Loucy (cell line): Measurements from ENCODE around the gene AK4.

ENCODE experiments used
- H2AFZ ChIP-seq: fragments of 200-600 bp; sonication (generic); 2 replicates; pipeline ENCODE4 v1.6.0; 2016; ENCODE audit warnings: antibody characterized with exemption, mild to moderate bottlenecking, low read length, moderate library complexity
- H3F3A ChIP-seq: fragments of 200-600 bp; 2 replicates; pipeline ENCODE4 v1.6.0; 2016; ENCODE audit warnings: antibody characterized with exemption, low read depth, mild to moderate bottlenecking
- H3K27me3 ChIP-seq: fragments of 200-600 bp; sonication (generic); 2 replicates; pipeline ENCODE4 v1.6.1; 2014; ENCODE audit warnings: low read length, mild to moderate bottlenecking; ENCODE audit not compliant: insufficient read depth, poor library complexity, severe bottlenecking
- H3K36me3 ChIP-seq: fragments of 200-600 bp; sonication (generic); 2 replicates; pipeline ENCODE4 v1.6.1; 2016; ENCODE audit warnings: low read length; ENCODE audit not compliant: insufficient read depth
- H3K4me1 ChIP-seq: fragments of 200-600 bp; sonication (generic); 2 replicates; pipeline ENCODE4 v1.5.1; 2014; ENCODE audit warnings: low read length, mild to moderate bottlenecking; ENCODE audit not compliant: insufficient read depth, poor library complexity, severe bottlenecking
- H3K4me2 ChIP-seq: fragments of 200-600 bp; sonication (generic); 2 replicates; pipeline ENCODE4 v1.6.0; 2014; ENCODE audit warnings: antibody characterized with exemption, low read length, low read depth, mild to moderate bottlenecking; ENCODE audit not compliant: poor library complexity, severe bottlenecking
- H3K4me3 ChIP-seq: fragments of 200-600 bp; sonication (generic); 2 replicates; pipeline ENCODE4 v1.5.1; 2014; ENCODE audit warnings: low read length, mild to moderate bottlenecking, mixed read lengths; ENCODE audit not compliant: poor library complexity, severe bottlenecking
- H3K79me2 ChIP-seq: fragments of 200-600 bp; sonication (generic); 2 replicates; pipeline ENCODE4 v1.6.1; 2014; ENCODE audit warnings: low read length; ENCODE audit not compliant: insufficient read depth
- H3K9ac ChIP-seq: fragments of 200-600 bp; sonication (generic); 2 replicates; pipeline ENCODE4 v1.6.0; 2014; ENCODE audit warnings: mild to moderate bottlenecking, low read depth, low read length, moderate library complexity; ENCODE audit not compliant: poor library complexity, severe bottlenecking
- H3K9me2 ChIP-seq: fragments of 200-600 bp; sonication (generic); replicated peaks from 2 replicates; pipeline ENCODE4 v1.6.1; 2016; ENCODE audit warnings: low read depth, low read length, mixed read lengths
- H3K9me3 ChIP-seq: fragments of 200-600 bp; sonication (generic); 2 replicates; pipeline ENCODE4 v1.6.1; 2014; ENCODE audit warnings: mild to moderate bottlenecking, antibody characterized with exemption, low read length, low read depth; ENCODE audit not compliant: insufficient read depth
- H4K20me1 ChIP-seq: fragments of 200-600 bp; sonication (generic); 2 replicates; pipeline ENCODE4 v1.6.0; 2014; ENCODE audit warnings: antibody characterized with exemption, low read length, mild to moderate bottlenecking; ENCODE audit not compliant: insufficient read depth, poor library complexity, severe bottlenecking
- EZH2phosphoT487 ChIP-seq: fragments of 200-600 bp; IDR thresholded peaks from 2 replicates; pipeline ENCODE4 v1.6.1; 2018; ENCODE audit warnings: antibody characterized with exemption, mild to moderate bottlenecking, moderate library complexity, borderline replicate concordance
- TF ChIP-seq, protein P1 (sequence below): fragments of 200-600 bp; sonication (generic); conservative IDR thresholded peaks from 2 replicates; pipeline ENCODE4 v1.5.1; 2014; ENCODE audit warnings: mild to moderate bottlenecking, antibody characterized with exemption, low read length

The AK4 gene

DNA sequence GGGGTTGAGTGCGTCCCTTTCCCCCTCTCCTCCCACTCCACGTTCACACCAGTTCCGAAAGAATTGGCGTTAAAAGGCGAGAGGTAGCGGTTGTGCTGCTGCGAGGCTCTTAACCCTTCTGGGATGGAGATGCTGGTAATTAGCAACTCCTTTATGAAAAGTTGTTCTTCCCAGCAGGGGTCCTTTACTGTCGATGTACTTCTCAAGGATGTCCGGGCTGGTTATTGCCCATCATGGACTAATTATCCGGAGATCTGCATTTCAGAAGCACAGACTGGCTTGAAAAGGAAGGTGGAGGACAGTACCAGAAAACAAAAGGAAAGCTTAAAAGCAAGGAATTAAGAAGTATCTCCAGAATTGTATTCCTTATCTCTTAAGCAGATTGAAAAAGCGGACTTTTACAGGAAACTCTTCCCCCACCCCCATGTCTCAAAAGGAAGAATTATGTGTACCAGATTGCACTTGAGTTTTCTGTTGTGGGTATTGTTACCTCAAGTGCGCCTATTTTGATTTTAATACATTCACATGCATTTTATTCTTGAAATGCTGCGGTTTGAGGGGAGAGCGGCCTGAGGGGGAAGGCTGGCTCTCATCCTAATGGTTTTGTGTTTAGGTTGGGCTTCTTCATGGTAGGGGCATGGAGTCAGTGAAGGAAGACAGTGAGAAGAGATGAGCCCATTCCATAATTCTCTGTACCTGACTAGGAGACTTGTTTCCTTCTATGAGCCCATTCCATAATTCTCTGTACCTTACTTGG is 1.5 kb downstream of the AK4 start:
- H3K9ac ChIP-seq, result peak overlapping the region; percentile 80

DNA sequence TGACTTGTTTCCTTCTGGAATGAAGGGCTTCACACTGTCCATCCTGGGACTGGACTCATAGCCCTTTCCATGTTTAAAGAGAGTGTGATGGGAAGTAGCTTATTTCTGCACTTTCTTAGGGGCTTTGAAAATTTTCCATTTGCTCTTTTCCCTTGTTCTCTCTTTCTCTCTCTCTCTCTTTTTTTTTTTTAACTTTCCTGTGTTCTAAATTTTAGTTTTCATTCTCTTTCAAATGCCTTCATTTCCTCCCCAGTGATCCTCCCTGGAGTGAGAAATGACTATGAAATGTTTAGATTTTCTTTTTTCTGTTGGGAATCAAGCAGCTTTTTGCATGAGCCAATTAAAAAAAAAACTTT is 2.1 kb downstream of the AK4 start:
- Histone ChIP-seq H3F3A (no peaks in the 10 kb centered on the region), H3K9ac (peak overlapping the region; percentile 80), H3K9me2 (no peaks in the 10 kb centered on the region), H3K27me3 (no peaks in the 10 kb centered on the region), H4K20me1 (peaks cover 43% of the 10 kb centered on the region), H3K4me2 (peak overlapping the region; percentile 83), H2AFZ (no peak overlapping the region), H3K79me2 (peaks cover 70% of the 10 kb centered on the region), H3K9me3 (no peaks in the 10 kb centered on the region), H3K36me3 (no peaks in the 10 kb centered on the region), H3K4me1 (peaks cover 58% of the 10 kb centered on the region), H3K4me3 (peak overlapping the region; percentile 85)
- TF ChIP-seq, protein P1, sequence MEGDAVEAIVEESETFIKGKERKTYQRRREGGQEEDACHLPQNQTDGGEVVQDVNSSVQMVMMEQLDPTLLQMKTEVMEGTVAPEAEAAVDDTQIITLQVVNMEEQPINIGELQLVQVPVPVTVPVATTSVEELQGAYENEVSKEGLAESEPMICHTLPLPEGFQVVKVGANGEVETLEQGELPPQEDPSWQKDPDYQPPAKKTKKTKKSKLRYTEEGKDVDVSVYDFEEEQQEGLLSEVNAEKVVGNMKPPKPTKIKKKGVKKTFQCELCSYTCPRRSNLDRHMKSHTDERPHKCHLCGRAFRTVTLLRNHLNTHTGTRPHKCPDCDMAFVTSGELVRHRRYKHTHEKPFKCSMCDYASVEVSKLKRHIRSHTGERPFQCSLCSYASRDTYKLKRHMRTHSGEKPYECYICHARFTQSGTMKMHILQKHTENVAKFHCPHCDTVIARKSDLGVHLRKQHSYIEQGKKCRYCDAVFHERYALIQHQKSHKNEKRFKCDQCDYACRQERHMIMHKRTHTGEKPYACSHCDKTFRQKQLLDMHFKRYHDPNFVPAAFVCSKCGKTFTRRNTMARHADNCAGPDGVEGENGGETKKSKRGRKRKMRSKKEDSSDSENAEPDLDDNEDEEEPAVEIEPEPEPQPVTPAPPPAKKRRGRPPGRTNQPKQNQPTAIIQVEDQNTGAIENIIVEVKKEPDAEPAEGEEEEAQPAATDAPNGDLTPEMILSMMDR, result no peak
- TF ChIP-seq EZH2phosphoT487, result no peak

More for the DNA sequence above, 1.5 kb downstream of the AK4 start:
- H3K79me2 ChIP-seq, result peaks cover 64% of the 10 kb centered on the region
- peaks cover 41% of the 10 kb centered on the region for H4K20me1 ChIP-seq
- peaks cover 56% of the 10 kb centered on the region for H3K4me1 ChIP-seq
- TF ChIP-seq, protein P1, result no peak
- TF ChIP-seq EZH2phosphoT487, result no peak
- H2AFZ ChIP-seq, result peak overlapping the region; percentile 70
- H3F3A ChIP-seq, result no peaks in the 10 kb centered on the region
- no peaks in the 10 kb centered on the region for H3K27me3 ChIP-seq
- H3K36me3 ChIP-seq, result no peaks in the 10 kb centered on the region
- H3K4me3 ChIP-seq, result peak overlapping the region; percentile 85
- H3K9me2 ChIP-seq, result no peaks in the 10 kb centered on the region
- no peaks in the 10 kb centered on the region for H3K9me3 ChIP-seq
- H3K4me2 ChIP-seq, result peak overlapping the region; percentile 83

DNA sequence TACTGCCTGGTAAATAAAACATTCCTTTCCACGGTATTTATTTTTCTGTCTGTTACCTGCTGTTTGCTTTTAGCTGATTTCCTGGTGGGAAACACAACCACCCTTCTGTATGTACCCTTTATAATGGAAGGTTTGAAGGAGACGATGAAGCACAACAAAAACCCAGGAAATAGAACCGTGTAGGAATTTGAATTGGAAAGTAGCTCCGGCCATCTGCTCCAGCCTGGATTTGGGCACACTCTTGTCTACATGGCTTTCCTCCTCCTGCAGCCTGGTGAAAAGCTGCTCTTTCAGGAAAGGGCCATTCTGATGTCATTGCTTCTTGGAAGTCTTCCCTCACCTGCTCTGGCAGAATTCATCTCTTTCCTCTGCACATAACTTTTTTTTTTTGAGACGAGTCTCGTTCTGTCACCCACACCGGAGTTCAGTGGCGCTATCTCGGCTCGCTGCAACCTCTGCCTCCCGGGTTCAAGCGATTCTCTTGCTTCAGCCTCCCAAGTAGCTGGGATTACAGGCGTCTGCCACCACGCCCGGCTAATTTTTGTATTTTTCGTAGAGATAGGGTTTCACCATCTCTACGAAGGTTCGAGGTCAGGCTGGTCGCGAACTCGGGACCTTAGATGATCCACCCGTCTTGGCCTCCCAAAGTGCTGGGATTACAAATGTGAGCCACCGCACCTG is 2.7 kb downstream of the AK4 start:
- Histone ChIP-seq H4K20me1 (peaks cover 43% of the 10 kb centered on the region), H3K4me1 (peaks cover 58% of the 10 kb centered on the region), H2AFZ (no peak overlapping the region), H3K36me3 (no peaks in the 10 kb centered on the region), H3K4me3 (peak overlapping the region; percentile 85), H3K4me2 (peak overlapping the region; percentile 83), H3K9me3 (no peaks in the 10 kb centered on the region), H3K9ac (peak overlapping the region; percentile 80), H3F3A (no peaks in the 10 kb centered on the region), H3K27me3 (no peaks in the 10 kb centered on the region), H3K79me2 (peaks cover 76% of the 10 kb centered on the region), H3K9me2 (no peaks in the 10 kb centered on the region)
- TF ChIP-seq, protein P1, result no peak
- no peak for TF ChIP-seq EZH2phosphoT487
